HG03095 (cell line): ENCODE results near the gene OSMR.

Source experiments
- ATAC-seq: cut with Tn5 transposase; IDR thresholded peaks from one replicate; pipeline ENCODE4 v1.9.1; 2021; ENCODE audit warnings: moderate library complexity; ENCODE audit not compliant: unreplicated experiment

The OSMR gene

GRCh38 chr5:38870595-38870994, 24.8 kb downstream of the OSMR start:
- no peak for ATAC-seq

GRCh38 chr5:38871058-38871605, 25.3 kb downstream of the OSMR start:
- ATAC-seq = no peak

- no peak for ATAC-seq
These were observed 26.2 kb downstream of the OSMR start for GRCh38 chr5:38871790-38872551.

- no peak for ATAC-seq
These were observed 27.0 kb downstream of the OSMR start for GRCh38 chr5:38872826-38873225.

GRCh38 chr5:38874948-38875456, 29.2 kb downstream of the OSMR start:
- ATAC-seq = no peak

GRCh38 chr5:38878391-38879077, 32.7 kb downstream of the OSMR start:
- no peak for ATAC-seq

GRCh38 chr5:38879078-38879460, 33.3 kb downstream of the OSMR start:
- ATAC-seq = no peak

GRCh38 chr5:38883842-38884241, 38.0 kb downstream of the OSMR start:
- no peak for ATAC-seq

GRCh38 chr5:38885208-38885607, 39.4 kb downstream of the OSMR start:
- no peak for ATAC-seq

- ATAC-seq = no peak
These were observed 42.2 kb downstream of the OSMR start for GRCh38 chr5:38888041-38888440.

- no peak for ATAC-seq
These were observed 43.6 kb downstream of the OSMR start for GRCh38 chr5:38889424-38889823.

GRCh38 chr5:38891563-38891962, 45.8 kb downstream of the OSMR start:
- no peak for ATAC-seq

- no peak for ATAC-seq
These were observed 46.6 kb downstream of the OSMR start for GRCh38 chr5:38892363-38892762.

- no peak for ATAC-seq
These were observed 50.9 kb downstream of the OSMR start for GRCh38 chr5:38896760-38897159.

GRCh38 chr5:38899936-38900335, 54.1 kb downstream of the OSMR start:
- no peak for ATAC-seq

GRCh38 chr5:38905516-38905915, 59.7 kb downstream of the OSMR start:
- ATAC-seq = no peak

- ATAC-seq = no peak
These were observed 60.7 kb downstream of the OSMR start for GRCh38 chr5:38906503-38906902.

- no peak for ATAC-seq
These were observed 66.1 kb downstream of the OSMR start for GRCh38 chr5:38911933-38912332.

GRCh38 chr5:38913714-38914113, 67.9 kb downstream of the OSMR start:
- no peak for ATAC-seq

- no peak for ATAC-seq
These were observed 71.0 kb downstream of the OSMR start for GRCh38 chr5:38916802-38917201.

- ATAC-seq = no peak
These were observed 75.4 kb downstream of the OSMR start for GRCh38 chr5:38921174-38921573.

- ATAC-seq = peak; percentile 85
These were observed 76.4 kb downstream of the OSMR start for GRCh38 chr5:38922199-38922598.
